GM23338 (cell line): ENCODE data around the gene ITGB3. TPM values are rescaled to one million over a fixed set of nuclear protein-coding genes. Genes with fewer than 3 reads are reported as not detected.
A peak's percentile ranks its signal among the peaks of the same experiment; 100 is the strongest.

ENCODE experiments used
- ATAC-seq: fragments of 200-7000 bp; cut with Tn5 transposase; 3 replicates; pipeline ENCODE4 v1.9.1; 2020
- DNase-seq: peaks from one replicate; pipeline ENCODE4 v3.0.0-alpha.2; 2015; ENCODE audit warnings: low spot score
- H2AFZ ChIP-seq: fragments of 200-600 bp; sonication (generic); 2 replicates; pipeline ENCODE4 v1.8.0; 2016; ENCODE audit warnings: antibody characterized with exemption, mild to moderate bottlenecking, moderate library complexity
- H3F3A ChIP-seq: fragments of 200-600 bp; sonication (generic); replicated peaks from 2 replicates; pipeline ENCODE4 v1.8.0; 2017; ENCODE audit warnings: antibody characterized with exemption, mixed run types, low read depth
- H3K27ac ChIP-seq: fragments of 200-600 bp; sonication (generic); 2 replicates; pipeline ENCODE4 v1.6.1; 2016; ENCODE audit warnings: low read depth
- H3K27me3 ChIP-seq: fragments of 200-600 bp; sonication (generic); 2 replicates; pipeline ENCODE4 v1.8.0; 2016; ENCODE audit warnings: mild to moderate bottlenecking, mixed run types, moderate library complexity; ENCODE audit not compliant: insufficient read depth
- H3K36me3 ChIP-seq: fragments of 200-600 bp; sonication (generic); 2 replicates; pipeline ENCODE4 v1.8.0; 2016; ENCODE audit warnings: mild to moderate bottlenecking; ENCODE audit not compliant: insufficient read depth
- H3K4me1 ChIP-seq: fragments of 200-600 bp; sonication (generic); 2 replicates; pipeline ENCODE4 v1.8.0; 2016; ENCODE audit warnings: mild to moderate bottlenecking, moderate library complexity; ENCODE audit not compliant: insufficient read depth
- H3K4me2 ChIP-seq: fragments of 200-600 bp; sonication (generic); 2 replicates; pipeline ENCODE4 v1.7.1; 2017; ENCODE audit warnings: mixed run types
- H3K4me3 ChIP-seq: fragments of 200-600 bp; sonication (generic); 2 replicates; pipeline ENCODE4 v1.6.1; 2016; ENCODE audit warnings: mixed run types
- H3K79me2 ChIP-seq: fragments of 200-600 bp; sonication (generic); replicated peaks from 2 replicates; pipeline ENCODE4 v1.8.0; 2017; ENCODE audit warnings: mild to moderate bottlenecking; ENCODE audit not compliant: insufficient read depth
- H3K9me2 ChIP-seq: fragments of 200-600 bp; sonication (generic); 2 replicates; pipeline ENCODE4 v1.8.0; 2017; ENCODE audit not compliant: insufficient read depth
- H4K20me1 ChIP-seq: fragments of 200-600 bp; sonication (generic); replicated peaks from 2 replicates; pipeline ENCODE4 v1.8.0; 2017; ENCODE audit warnings: mild to moderate bottlenecking; ENCODE audit not compliant: insufficient read depth
- H3K27ac Mint-ChIP-seq: 2 replicates; pipeline ENCODE4 v1.8.0; 2020; ENCODE audit warnings: inconsistent platforms, mild to moderate bottlenecking, moderate library complexity, mixed read lengths
- H3K27me3 Mint-ChIP-seq: 3 replicates; pipeline ENCODE4 v1.8.0; 2022; ENCODE audit warnings: low read depth, mild to moderate bottlenecking, moderate library complexity, mixed read lengths, inconsistent platforms; ENCODE audit not compliant: insufficient read depth, poor library complexity
- H3K36me3 Mint-ChIP-seq: 3 replicates; pipeline ENCODE4 v1.8.0; 2021; ENCODE audit warnings: low read depth, mild to moderate bottlenecking, inconsistent platforms, moderate library complexity, mixed read lengths
- H3K4me1 Mint-ChIP-seq: 3 replicates; pipeline ENCODE4 v1.8.0; 2020; ENCODE audit warnings: mild to moderate bottlenecking, inconsistent platforms, mixed read lengths
- H3K4me3 Mint-ChIP-seq: 3 replicates; pipeline ENCODE4 v1.8.0; 2021; ENCODE audit warnings: moderate library complexity, mild to moderate bottlenecking, inconsistent platforms, mixed read lengths
- H3K9me3 Mint-ChIP-seq: 3 replicates; pipeline ENCODE4 v1.8.0; 2020; ENCODE audit warnings: moderate library complexity, mild to moderate bottlenecking, inconsistent platforms, mixed read lengths
- CREB1 ChIP-seq: fragments of 250-450 bp; sonication (Bioruptor Pico); IDR thresholded peaks from 2 replicates; pipeline ENCODE4 v1.5.0; 2020; ENCODE audit warnings: low read depth, mild to moderate bottlenecking, moderate library complexity
- CTCF ChIP-seq, 2 experiments: fragments of 200-600 bp in 1 of 2; sonication (generic) in 1 of 2; conservative IDR thresholded peaks; 2 replicates each; pipeline versions ENCODE4 v1.5.1 to v1.6.1; 2016 to 2017; ENCODE audit warnings: antibody characterized with exemption in 2 of 2, low read depth in 2 of 2, mild to moderate bottlenecking in 2 of 2, moderate library complexity in 1 of 2
- ETS1 ChIP-seq: IDR thresholded peaks from 2 replicates; pipeline ENCODE4 v1.6.1; 2016; ENCODE audit warnings: antibody characterized with exemption
- EZH2 ChIP-seq: fragments of 200-600 bp; sonication (generic); IDR thresholded peaks from one replicate; pipeline ENCODE4 v1.8.0; 2017; ENCODE audit warnings: antibody characterized with exemption, mild to moderate bottlenecking, low read depth; ENCODE audit not compliant: unreplicated experiment
- EZH2phosphoT487 ChIP-seq: fragments of 200-600 bp; sonication (generic); IDR thresholded peaks from one replicate; pipeline ENCODE4 v1.8.1; 2018; ENCODE audit warnings: antibody characterized with exemption; ENCODE audit not compliant: unreplicated experiment
- JUNB ChIP-seq: IDR thresholded peaks from one replicate; pipeline ENCODE4 v1.6.1; 2016; ENCODE audit warnings: antibody characterized with exemption; ENCODE audit not compliant: unreplicated experiment
- NANOG ChIP-seq: IDR thresholded peaks from 2 replicates; pipeline ENCODE4 v1.6.1; 2016; ENCODE audit warnings: antibody characterized with exemption, borderline replicate concordance
- POLR2AphosphoS5 ChIP-seq: IDR thresholded peaks from 2 replicates; pipeline ENCODE4 v1.6.1; 2016; ENCODE audit warnings: antibody characterized with exemption, low read depth
- REST ChIP-seq: IDR thresholded peaks from one replicate; pipeline ENCODE4 v1.6.1; 2018; ENCODE audit warnings: antibody characterized with exemption; ENCODE audit not compliant: unreplicated experiment
- STAT1 ChIP-seq: IDR thresholded peaks from one replicate; pipeline ENCODE4 v1.6.1; 2016; ENCODE audit warnings: antibody characterized with exemption; ENCODE audit not compliant: unreplicated experiment
- ZNF114 ChIP-seq: fragments of 250-450 bp; sonication (Bioruptor Pico); IDR thresholded peaks from 2 replicates; pipeline ENCODE4 v1.5.0; 2020; ENCODE audit warnings: mild to moderate bottlenecking, moderate library complexity
- ZNF331 ChIP-seq: fragments of 250-450 bp; sonication (Bioruptor Pico); IDR thresholded peaks from 2 replicates; pipeline ENCODE4 v1.5.0; 2020; ENCODE audit warnings: low read depth, mild to moderate bottlenecking, moderate library complexity
- ZNF462 ChIP-seq: fragments of 250-450 bp; sonication (Bioruptor Pico); IDR thresholded peaks from 2 replicates; pipeline ENCODE4 v1.5.0; 2020; ENCODE audit warnings: mild to moderate bottlenecking, moderate library complexity
- polyA plus RNA-seq: library from polyadenylated mRNA; unstranded; fragments of >200 nt; fragmentation: Nextera tagmentation; extraction: Ambion mirVana; gene quantifications from 2 replicates; pipeline ENCODE4 v1.2.1, GENCODE V29; 2016
- total RNA-seq: library from RNA; depleted of rRNA; stranded (reverse); fragments of >200 nt; shearing (Covaris generic); gene quantifications from 2 replicates; pipeline ENCODE4 v1.2.3, GENCODE V29; 2014

ITGB3 gene
- total and polyA plus RNA-seq, 2 experiments from 2014 or later, result 0.52 TPM; not detected in 1

GRCh38 chr17:47274319-47275069 is 20.9 kb downstream of the ITGB3 start:
- Histone ChIP-seq H4K20me1 (no peaks in the 10 kb centered on the region), H3K36me3 (no peaks in the 10 kb centered on the region; the same call in 1 of the 2 replicates), H3K79me2 (no peaks in the 10 kb centered on the region), H3K4me3 (no peak overlapping the region), H3K27ac (peak overlapping the region; percentile 91; the same call in 1 of the 2 replicates), H3K9me2 (peaks cover 7% of the 10 kb centered on the region; the same call in 1 of the 2 replicates), H3K4me1 (peaks cover 27% of the 10 kb centered on the region), H3K4me2 (peak overlapping the region; percentile 61), H3K27me3 (no peaks in the 10 kb centered on the region), H2AFZ (peak overlapping the region; percentile 96), H3F3A (no peaks in the 10 kb centered on the region)
- H3K27ac Mint-ChIP-seq, result peak overlapping the region; percentile 95; the same call in 1 of the 2 replicates
- no peak overlapping the region; the same call in 2 of the 3 replicates for H3K4me3 Mint-ChIP-seq
- H3K27me3 Mint-ChIP-seq, result peaks cover 17% of the 10 kb centered on the region
- DNase-seq, result no peak
- no peak for ATAC-seq
- TF ChIP-seq CREB1 (CRISPR knock-in tag) (no peak), ZNF331 (no peak), ZNF114 (no peak), NANOG (no peak), POLR2AphosphoS5 (no peak), REST (no peak), ETS1 (no peak), JUNB (no peak), ZNF462 (CRISPR knock-in tag) (no peak), STAT1 (no peak), CTCF (conservative IDR thresholded peaks at IDR 0.05; ENCODE audit: low read depth in 2 of 2) (no peak), EZH2 (no peak), EZH2phosphoT487 (no peak)
- H3K4me1 Mint-ChIP-seq, result peaks cover 41% of the 10 kb centered on the region
- peaks cover 2% of the 10 kb centered on the region for H3K9me3 Mint-ChIP-seq
- peaks cover 2% of the 10 kb centered on the region; the same call in 2 of the 3 replicates for H3K36me3 Mint-ChIP-seq
